Hepatocyte (in vitro differentiated cells): Measurements from ENCODE around the gene PHF20.

Experiments used
- EZH2phosphoT487 ChIP-seq: fragments of 200-600 bp; sonication (generic); IDR thresholded peaks from one replicate; pipeline ENCODE4 v1.6.1; 2018; ENCODE audit warnings: antibody characterized with exemption, mild to moderate bottlenecking, low read depth, moderate library complexity; ENCODE audit not compliant: unreplicated experiment, severe bottlenecking
- TF ChIP-seq, protein P1 (sequence below): fragments of 200-600 bp; sonication (generic); IDR thresholded peaks from 2 replicates; pipeline ENCODE4 v1.5.1; 2016; ENCODE audit warnings: antibody characterized with exemption, mild to moderate bottlenecking; ENCODE audit not compliant: poor library complexity

DNA sequence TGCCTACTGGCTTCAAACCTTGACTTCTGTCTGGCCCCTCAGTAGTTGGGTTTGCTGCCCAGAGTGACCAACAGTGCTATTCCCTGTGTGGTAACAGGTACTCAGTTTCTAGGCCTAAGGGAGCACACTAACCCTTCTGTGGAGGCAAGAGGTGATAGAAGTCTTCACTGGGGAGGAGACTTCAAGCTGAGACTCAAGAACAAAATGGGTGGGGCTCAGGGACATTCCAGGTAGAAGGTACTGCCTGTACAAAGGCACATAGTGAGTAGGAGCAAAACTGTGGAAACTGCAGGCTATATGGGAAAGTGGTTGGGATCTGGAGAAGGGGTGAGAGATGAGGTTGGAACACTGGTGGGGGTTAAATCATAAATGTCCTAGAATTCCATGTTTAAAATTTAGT, 184.8 kb downstream of the PHF20 start:
- TF ChIP-seq EZH2phosphoT487: no peak
- TF ChIP-seq, protein P1, sequence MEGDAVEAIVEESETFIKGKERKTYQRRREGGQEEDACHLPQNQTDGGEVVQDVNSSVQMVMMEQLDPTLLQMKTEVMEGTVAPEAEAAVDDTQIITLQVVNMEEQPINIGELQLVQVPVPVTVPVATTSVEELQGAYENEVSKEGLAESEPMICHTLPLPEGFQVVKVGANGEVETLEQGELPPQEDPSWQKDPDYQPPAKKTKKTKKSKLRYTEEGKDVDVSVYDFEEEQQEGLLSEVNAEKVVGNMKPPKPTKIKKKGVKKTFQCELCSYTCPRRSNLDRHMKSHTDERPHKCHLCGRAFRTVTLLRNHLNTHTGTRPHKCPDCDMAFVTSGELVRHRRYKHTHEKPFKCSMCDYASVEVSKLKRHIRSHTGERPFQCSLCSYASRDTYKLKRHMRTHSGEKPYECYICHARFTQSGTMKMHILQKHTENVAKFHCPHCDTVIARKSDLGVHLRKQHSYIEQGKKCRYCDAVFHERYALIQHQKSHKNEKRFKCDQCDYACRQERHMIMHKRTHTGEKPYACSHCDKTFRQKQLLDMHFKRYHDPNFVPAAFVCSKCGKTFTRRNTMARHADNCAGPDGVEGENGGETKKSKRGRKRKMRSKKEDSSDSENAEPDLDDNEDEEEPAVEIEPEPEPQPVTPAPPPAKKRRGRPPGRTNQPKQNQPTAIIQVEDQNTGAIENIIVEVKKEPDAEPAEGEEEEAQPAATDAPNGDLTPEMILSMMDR: no peak
